Lower leg skin (tissue), 3 donors: Measurements from ENCODE around the gene SULF2.

Source experiments
- POLR2A ChIP-seq, 2 donors: fragments of 450-650 bp; IDR thresholded peaks; one replicate each; pipeline ENCODE4 v1.6.1; 2016 to 2017; ENCODE audit warnings: antibody characterized with exemption in 2 of 2, mild to moderate bottlenecking in 1 of 2, moderate library complexity in 1 of 2
- TF ChIP-seq, protein P1 (sequence below), 3 donors: fragments of 450-650 bp; IDR thresholded peaks; one replicate each; pipeline ENCODE4 v1.5.1; 2016; ENCODE audit warnings: antibody characterized with exemption in 3 of 3, mild to moderate bottlenecking in 3 of 3, moderate library complexity in 2 of 3

- TF ChIP-seq, protein P1, sequence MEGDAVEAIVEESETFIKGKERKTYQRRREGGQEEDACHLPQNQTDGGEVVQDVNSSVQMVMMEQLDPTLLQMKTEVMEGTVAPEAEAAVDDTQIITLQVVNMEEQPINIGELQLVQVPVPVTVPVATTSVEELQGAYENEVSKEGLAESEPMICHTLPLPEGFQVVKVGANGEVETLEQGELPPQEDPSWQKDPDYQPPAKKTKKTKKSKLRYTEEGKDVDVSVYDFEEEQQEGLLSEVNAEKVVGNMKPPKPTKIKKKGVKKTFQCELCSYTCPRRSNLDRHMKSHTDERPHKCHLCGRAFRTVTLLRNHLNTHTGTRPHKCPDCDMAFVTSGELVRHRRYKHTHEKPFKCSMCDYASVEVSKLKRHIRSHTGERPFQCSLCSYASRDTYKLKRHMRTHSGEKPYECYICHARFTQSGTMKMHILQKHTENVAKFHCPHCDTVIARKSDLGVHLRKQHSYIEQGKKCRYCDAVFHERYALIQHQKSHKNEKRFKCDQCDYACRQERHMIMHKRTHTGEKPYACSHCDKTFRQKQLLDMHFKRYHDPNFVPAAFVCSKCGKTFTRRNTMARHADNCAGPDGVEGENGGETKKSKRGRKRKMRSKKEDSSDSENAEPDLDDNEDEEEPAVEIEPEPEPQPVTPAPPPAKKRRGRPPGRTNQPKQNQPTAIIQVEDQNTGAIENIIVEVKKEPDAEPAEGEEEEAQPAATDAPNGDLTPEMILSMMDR (IDR thresholded peaks at IDR 0.05), result no peak
- no peak for TF ChIP-seq POLR2A (IDR thresholded peaks at IDR 0.05)
Observed at GRCh38 chr20:47664068-47664437, 121.2 kb downstream of the SULF2 start.
